Spleen (tissue), 11 donors: ENCODE measurements around the gene PHPT1. TPM values are rescaled to one million over a fixed set of nuclear protein-coding genes. Genes with fewer than 3 reads are reported as not detected.

Experiments
- DNase-seq: peaks from one replicate; pipeline ENCODE4 v3.0.0-alpha.2; 2020
- H3K27ac ChIP-seq, 8 donors: fragments of 200-600 bp; sonication (generic) in 7 of 8; 1 replicate in 4 of 8; 2 replicates in 4 of 8; pipeline versions ENCODE4 v1.5.0 to v1.8.0; 2016 to 2021; ENCODE audit warnings: inconsistent platforms in 4 of 8, mild to moderate bottlenecking in 4 of 8, moderate library complexity in 1 of 8
- H3K27me3 ChIP-seq, 7 donors: fragments of 200-600 bp; sonication (generic) in 6 of 7; replicated peaks in 1 of 7; 1 replicate in 4 of 7; 2 replicates in 3 of 7; pipeline versions ENCODE4 v1.5.0 to v1.8.0; 2016 to 2021; ENCODE audit warnings: inconsistent platforms in 3 of 7, mild to moderate bottlenecking in 1 of 7
- H3K36me3 ChIP-seq, 6 donors: fragments of 200-600 bp; sonication (generic) in 5 of 6; 1 replicate in 4 of 6; 2 replicates in 2 of 6; pipeline versions ENCODE4 v1.5.0 to v1.8.0; 2016 to 2021; ENCODE audit warnings: inconsistent platforms in 2 of 6
- H3K4me1 ChIP-seq, 6 donors: fragments of 200-600 bp; sonication (generic) in 5 of 6; 1 replicate in 3 of 6; 2 replicates in 3 of 6; pipeline versions ENCODE4 v1.5.0 to v1.8.0; 2016 to 2021; ENCODE audit warnings: inconsistent platforms in 3 of 6
- H3K4me3 ChIP-seq, 8 donors: fragments of 200-600 bp; sonication (generic) in 7 of 8; 1 replicate in 4 of 8; 2 replicates in 4 of 8; pipeline versions ENCODE4 v1.5.0 to v1.8.0; 2016 to 2021; ENCODE audit warnings: inconsistent platforms in 4 of 8, mild to moderate bottlenecking in 4 of 8, moderate library complexity in 2 of 8
- H3K9me3 ChIP-seq, 8 donors: fragments of 200-600 bp; sonication (generic) in 7 of 8; 1 replicate in 4 of 8; 2 replicates in 4 of 8; pipeline versions ENCODE4 v1.5.0 to v1.8.0; 2016 to 2021; ENCODE audit warnings: inconsistent platforms in 4 of 8
- POLR2A ChIP-seq, 3 donors: fragments of 450-650 bp; IDR thresholded peaks; one replicate each; pipeline ENCODE4 v1.5.1; 2017; ENCODE audit warnings: antibody characterized with exemption in 3 of 3, mild to moderate bottlenecking in 1 of 3
- POLR2AphosphoS5 ChIP-seq, 3 donors: sonication (generic); formaldehyde crosslinking; IDR thresholded peaks; one replicate each; pipeline ENCODE4 v1.5.1; 2017; ENCODE audit warnings: antibody characterized with exemption in 3 of 3
- WGBS, 5 donors: extraction: QIAGEN DNeasy Blood & Tissue Kit in 3 of 5; methylation state at CpG; one replicate each; pipeline versions ENCODE4 v1.1.5 to v1.1.7; 2013 to 2018; 5-methylcytosine and 5-hydroxymethylcytosine counted together
- intact Hi-C: fragments of 100-400 bp; cut with DNase I; formaldehyde crosslinking; loops from one replicate; pipeline ENCODE4 v1.15.0; 2023; ENCODE audit warnings: low total_unique reads
- polyA plus RNA-seq, 3 donors: library from polyadenylated mRNA; stranded (reverse); fragments of 200-250 nt; gene quantifications; one replicate each; pipeline ENCODE4 v1.2.1, GENCODE V29; 2013
- total RNA-seq, 7 donors: library from RNA; depleted of rRNA in 3 of 7; stranded (reverse); fragments of >200 nt in 3 of 7; fragmentation: NEBNext Ultra II Directional in 4 of 7; extraction: Animal tissue kit (Norgen Biotek cat#: 25700) in 4 of 7; gene quantifications; one replicate each; pipeline versions ENCODE4 v1.1.0 to v1.2.1, GENCODE V29; 2016 to 2021
- TF ChIP-seq, protein P1 (sequence below), 11 experiments: fragments of 200-600 bp in 7 of 11; fragments of 450-650 bp in 4 of 11; sonication (generic) in 4 of 11; IDR thresholded peaks in 8 of 11; conservative IDR thresholded peaks in 3 of 11; 1 replicate in 7 of 11; 2 replicates in 4 of 11; pipeline versions ENCODE4 v1.4.0 to v1.8.0; 2016 to 2021; ENCODE audit warnings: antibody characterized with exemption in 11 of 11, inconsistent platforms in 4 of 11, mild to moderate bottlenecking in 1 of 11
- donor health status: healthy with polysubstance abuse.
- donor health status: DM: no; HTN: no; CAD: no; lungs with moderate emphysema.
- donor health status: DM: no; HTN: no; CAD: no.
- donor health status: Bipolar disorder and iron deficiency.
- donor health status: healthy.
- donor health status: DM: no; HTN: no; CAD: no.
- donor health status: DM: yes; HTN: yes; CAD: no.

The PHPT1 gene
- total and polyA plus RNA-seq, 10 donors, result 32.3 to 117 (median 65.8) TPM

GRCh38 chr9:136829412-136829811 lies 19.8 kb upstream of the PHPT1 start:
- no peak for TF ChIP-seq POLR2AphosphoS5 (IDR thresholded peaks at IDR 0.05)
- no peak for TF ChIP-seq POLR2A (IDR thresholded peaks at IDR 0.05)
- TF ChIP-seq, protein P1, sequence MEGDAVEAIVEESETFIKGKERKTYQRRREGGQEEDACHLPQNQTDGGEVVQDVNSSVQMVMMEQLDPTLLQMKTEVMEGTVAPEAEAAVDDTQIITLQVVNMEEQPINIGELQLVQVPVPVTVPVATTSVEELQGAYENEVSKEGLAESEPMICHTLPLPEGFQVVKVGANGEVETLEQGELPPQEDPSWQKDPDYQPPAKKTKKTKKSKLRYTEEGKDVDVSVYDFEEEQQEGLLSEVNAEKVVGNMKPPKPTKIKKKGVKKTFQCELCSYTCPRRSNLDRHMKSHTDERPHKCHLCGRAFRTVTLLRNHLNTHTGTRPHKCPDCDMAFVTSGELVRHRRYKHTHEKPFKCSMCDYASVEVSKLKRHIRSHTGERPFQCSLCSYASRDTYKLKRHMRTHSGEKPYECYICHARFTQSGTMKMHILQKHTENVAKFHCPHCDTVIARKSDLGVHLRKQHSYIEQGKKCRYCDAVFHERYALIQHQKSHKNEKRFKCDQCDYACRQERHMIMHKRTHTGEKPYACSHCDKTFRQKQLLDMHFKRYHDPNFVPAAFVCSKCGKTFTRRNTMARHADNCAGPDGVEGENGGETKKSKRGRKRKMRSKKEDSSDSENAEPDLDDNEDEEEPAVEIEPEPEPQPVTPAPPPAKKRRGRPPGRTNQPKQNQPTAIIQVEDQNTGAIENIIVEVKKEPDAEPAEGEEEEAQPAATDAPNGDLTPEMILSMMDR (IDR thresholded peaks at IDR 0.05 in 8 of 11, conservative IDR thresholded peaks at IDR 0.05 in 3 of 11), result no peak
- H3K27ac ChIP-seq, result no peak overlapping the region
- no peaks in the 10 kb centered on the region for H3K27me3 ChIP-seq
- WGBS, 5 donors, result 93 to 97% (median 95%) methylated on average over 11 to 14 of the region's 14 CpGs
- no peak overlapping the region for H3K4me3 ChIP-seq
- peaks cover 0 to 8% (median 0%) of the 10 kb centered on the region in 6 donors for H3K4me1 ChIP-seq
- intact Hi-C loops, result no loop called here
- peaks cover 0 to 98% (median 75%) of the 10 kb centered on the region in 6 donors for H3K36me3 ChIP-seq
- peak; percentile 57 for DNase-seq
- H3K9me3 ChIP-seq, result no peaks in the 10 kb centered on the region

GRCh38 chr9:136829981-136830885 lies 19.0 kb upstream of the PHPT1 start:
- Histone ChIP-seq H3K4me1 (peaks cover 0 to 8% (median 0%) of the 10 kb centered on the region in 6 donors), H3K27ac (no peak overlapping the region), H3K27me3 (no peaks in the 10 kb centered on the region), H3K9me3 (no peaks in the 10 kb centered on the region), H3K4me3 (no peak overlapping the region), H3K36me3 (peaks cover 0 to 94% (median 67%) of the 10 kb centered on the region in 6 donors)
- DNase-seq, result peak; percentile 58
- intact Hi-C loops, result no loop called here
- WGBS, 5 donors, result 90 to 94% (median 92%) methylated on average over 23 to 41 of the region's 41 CpGs
- TF ChIP-seq POLR2AphosphoS5 (IDR thresholded peaks at IDR 0.05) (peak in 1 of 3 donors; percentile 48), POLR2A (IDR thresholded peaks at IDR 0.05) (no peak)
- TF ChIP-seq, protein P1 (IDR thresholded peaks at IDR 0.05 in 8 of 11, conservative IDR thresholded peaks at IDR 0.05 in 3 of 11), result no peak

GRCh38 chr9:136831002-136831719 lies 18.0 kb upstream of the PHPT1 start:
- Histone ChIP-seq H3K27me3 (no peaks in the 10 kb centered on the region), H3K36me3 (peaks cover 0 to 94% (median 62%) of the 10 kb centered on the region in 6 donors), H3K27ac (no peak overlapping the region), H3K4me1 (peaks cover 0 to 8% (median 0%) of the 10 kb centered on the region in 6 donors), H3K4me3 (no peak overlapping the region), H3K9me3 (no peaks in the 10 kb centered on the region)
- WGBS, 5 donors, result 79 to 89% (median 84%) methylated on average over 29 to 30 of the region's 30 CpGs
- peak; percentile 57 for DNase-seq
- intact Hi-C loops, result no loop called here
- no peak for TF ChIP-seq POLR2A (IDR thresholded peaks at IDR 0.05)
- peak in 1 of 3 donors; percentile 24 for TF ChIP-seq POLR2AphosphoS5 (IDR thresholded peaks at IDR 0.05)

- peak; percentile 71 for DNase-seq
- intact Hi-C loops, result no loop called here
- TF ChIP-seq, protein P1 (IDR thresholded peaks at IDR 0.05 in 8 of 11, conservative IDR thresholded peaks at IDR 0.05 in 3 of 11), result no peak
- TF ChIP-seq POLR2AphosphoS5 (IDR thresholded peaks at IDR 0.05), result peak in 1 of 3 donors; percentile 25
- Histone ChIP-seq H3K4me1 (peaks cover 0 to 8% (median 0%) of the 10 kb centered on the region in 6 donors), H3K36me3 (peaks cover 0 to 94% (median 59%) of the 10 kb centered on the region in 6 donors), H3K4me3 (no peak overlapping the region), H3K27me3 (no peaks in the 10 kb centered on the region), H3K9me3 (no peaks in the 10 kb centered on the region), H3K27ac (no peak overlapping the region)
- WGBS, 5 donors, result 88 to 95% (median 94%) methylated on average over 17 to 23 of the region's 23 CpGs
These were observed 17.5 kb upstream of the PHPT1 start for GRCh38 chr9:136831720-136832104.
